Epithelial cell of proximal tubule (primary cell): ENCODE results near the gene PLS3. TPM values are rescaled to one million over a fixed set of nuclear protein-coding genes. Genes with fewer than 3 reads are reported as not detected.
"Not testable (repeated sequence)": the region's sequence is repeated elsewhere in the genome, so short reads cannot be mapped to it uniquely, and the experiment has no call there.

ENCODE experiments used
- DNase-seq: peaks from one replicate; pipeline ENCODE4 v3.0.0-alpha.2; 2011; ENCODE audit warnings: low read depth
- H3K4me3 ChIP-seq: 2 replicates; pipeline ENCODE4 v1.5.1; 2011; ENCODE audit warnings: low read depth, mild to moderate bottlenecking, low read length
- CTCF ChIP-seq: conservative IDR thresholded peaks from 2 replicates; pipeline ENCODE4 v1.5.1; 2012; ENCODE audit warnings: low read depth, mild to moderate bottlenecking, low read length
- total RNA-seq: library from RNA; depleted of rRNA; stranded (reverse); fragments of >200 nt; gene quantifications from 2 replicates; pipeline ENCODE4 v1.2.3, GENCODE V29; 2015

PLS3 gene
- total RNA-seq, 1 donor from 2014 or later: 133 TPM

GRCh38 chrX:115642895-115643530, 82.0 kb downstream of the PLS3 start:
- TF ChIP-seq CTCF: peak; percentile 73
- DNase-seq: no peak
- H3K4me3 ChIP-seq: no peak overlapping the region

- DNase-seq, H3K4me3 ChIP-seq: not testable (repeated sequence)
Observed at GRCh38 chrX:115644397-115644796, 83.4 kb downstream of the PLS3 start.

- TF ChIP-seq CTCF: no peak
- no peak overlapping the region for H3K4me3 ChIP-seq
- DNase-seq: no peak
Observed at GRCh38 chrX:115649461-115650063, 88.6 kb downstream of the PLS3 start.

- TF ChIP-seq CTCF: no peak
- no peak for DNase-seq
- no peak overlapping the region for H3K4me3 ChIP-seq
Observed at GRCh38 chrX:115650449-115650848, 89.5 kb downstream of the PLS3 start.

GRCh38 chrX:115650916-115651315, 89.9 kb downstream of the PLS3 start:
- peak; percentile 63 for TF ChIP-seq CTCF
- no peak for DNase-seq
- H3K4me3 ChIP-seq: no peak overlapping the region

GRCh38 chrX:115652221-115652620, 91.2 kb downstream of the PLS3 start:
- no peak for TF ChIP-seq CTCF
- H3K4me3 ChIP-seq: no peak overlapping the region
- DNase-seq: no peak

- no peak for DNase-seq
- TF ChIP-seq CTCF: no peak
- H3K4me3 ChIP-seq: no peak overlapping the region
Observed at GRCh38 chrX:115665122-115665521, 104.1 kb downstream of the PLS3 start.
